GM20431 (cell line): Measurements from ENCODE around the gene TMC4.

Source experiments
- in situ Hi-C: fragments of 300-500 bp; cut with MseI, MboI; formaldehyde crosslinking; loops from one replicate; pipeline ENCODE4 v1.15.0; 2020; ENCODE audit warnings: low sequenced_read_pairs; ENCODE audit not compliant: unreplicated experiment

The TMC4 gene

DNA sequence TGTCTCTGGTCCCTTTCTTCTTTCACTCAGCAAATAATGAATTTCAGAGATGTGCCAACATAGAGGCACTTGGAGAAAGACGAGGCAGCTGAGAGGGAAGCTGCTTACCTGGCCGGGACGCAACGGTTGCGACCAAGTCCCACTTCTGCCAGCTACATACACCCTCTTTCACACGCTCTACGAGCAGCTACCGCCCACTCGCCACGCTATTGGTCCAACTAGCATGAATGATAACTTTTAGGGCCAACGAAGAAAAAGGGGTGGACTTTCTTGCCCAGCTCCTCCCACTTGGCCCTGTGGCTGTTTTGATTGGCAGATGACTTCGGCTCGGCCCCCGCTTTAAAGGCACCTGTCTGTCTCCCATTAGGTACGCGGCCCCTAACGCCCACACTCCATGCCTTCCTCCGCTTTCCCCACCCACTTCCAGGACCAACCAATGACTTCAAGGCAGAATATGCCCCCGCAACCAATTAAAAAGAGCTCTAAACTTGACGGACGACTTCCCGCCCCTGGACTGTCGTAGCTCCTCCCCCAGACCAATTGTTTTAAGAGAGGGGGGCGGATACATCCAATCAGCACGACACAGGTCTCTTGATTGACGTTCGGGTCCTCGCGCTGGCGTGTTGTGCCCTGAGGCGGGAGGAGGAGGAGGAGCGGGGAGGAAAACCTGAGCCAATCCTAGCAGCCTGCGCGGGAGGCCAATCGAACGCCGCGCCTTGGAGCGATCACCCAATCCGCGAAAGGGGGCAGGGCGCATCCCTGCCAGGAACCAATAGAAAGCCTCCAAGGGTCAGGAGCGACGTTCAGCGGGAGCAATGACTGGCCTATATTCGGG is 35.9 kb downstream of the TMC4 start:
- in situ Hi-C loops = no loop called here

DNA sequence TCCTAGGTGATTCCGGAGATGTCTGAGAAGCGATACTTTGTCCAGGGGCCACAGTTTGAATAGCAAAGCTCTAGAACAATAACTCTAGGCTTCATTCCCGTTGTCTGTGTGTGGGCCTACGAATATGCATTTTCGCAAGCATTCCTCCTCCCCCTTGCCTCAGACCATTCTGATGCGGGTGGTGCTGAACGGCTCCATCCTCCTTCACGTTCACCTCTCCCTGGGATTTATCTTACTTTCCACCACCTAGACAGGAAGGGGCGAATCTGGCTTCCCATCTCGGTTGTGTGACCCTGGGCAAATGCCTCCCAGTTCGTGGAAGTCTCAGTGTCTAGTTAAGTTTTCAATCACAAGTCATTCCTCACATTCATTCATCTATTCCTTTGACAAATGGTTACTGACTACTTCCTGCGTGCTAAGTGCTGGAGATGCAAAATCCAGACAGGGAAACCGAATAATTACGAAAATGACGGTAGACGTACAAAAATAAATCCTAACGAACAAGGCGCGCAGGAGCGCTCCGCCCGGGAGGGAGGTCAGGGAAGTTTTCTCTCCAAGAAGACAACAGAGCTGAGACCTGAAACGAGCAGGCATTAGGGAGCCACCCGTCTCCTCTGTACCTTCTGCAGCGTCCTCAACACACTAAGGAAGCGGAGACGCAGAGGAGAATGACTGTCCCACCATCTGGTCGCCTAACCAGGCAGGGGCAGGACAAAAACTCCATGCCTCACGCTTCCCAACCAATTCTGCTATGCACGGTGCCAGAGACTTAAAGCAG is 36.7 kb downstream of the TMC4 start:
- in situ Hi-C loops = no loop called here

GRCh38 chr19:54133957-54134590 is 38.9 kb downstream of the TMC4 start:
- in situ Hi-C loops = no loop called here

- in situ Hi-C loops = no loop called here
Measured at GRCh38 chr19:54133312-54133956, 39.5 kb downstream of the TMC4 start.

GRCh38 chr19:54129617-54129996 is 43.4 kb downstream of the TMC4 start:
- in situ Hi-C loops = no loop called here

- in situ Hi-C loops = no loop called here
Measured at GRCh38 chr19:54128796-54129616, 44.0 kb downstream of the TMC4 start.

GRCh38 chr19:54128441-54128725 is 44.6 kb downstream of the TMC4 start:
- in situ Hi-C loops = no loop called here

DNA sequence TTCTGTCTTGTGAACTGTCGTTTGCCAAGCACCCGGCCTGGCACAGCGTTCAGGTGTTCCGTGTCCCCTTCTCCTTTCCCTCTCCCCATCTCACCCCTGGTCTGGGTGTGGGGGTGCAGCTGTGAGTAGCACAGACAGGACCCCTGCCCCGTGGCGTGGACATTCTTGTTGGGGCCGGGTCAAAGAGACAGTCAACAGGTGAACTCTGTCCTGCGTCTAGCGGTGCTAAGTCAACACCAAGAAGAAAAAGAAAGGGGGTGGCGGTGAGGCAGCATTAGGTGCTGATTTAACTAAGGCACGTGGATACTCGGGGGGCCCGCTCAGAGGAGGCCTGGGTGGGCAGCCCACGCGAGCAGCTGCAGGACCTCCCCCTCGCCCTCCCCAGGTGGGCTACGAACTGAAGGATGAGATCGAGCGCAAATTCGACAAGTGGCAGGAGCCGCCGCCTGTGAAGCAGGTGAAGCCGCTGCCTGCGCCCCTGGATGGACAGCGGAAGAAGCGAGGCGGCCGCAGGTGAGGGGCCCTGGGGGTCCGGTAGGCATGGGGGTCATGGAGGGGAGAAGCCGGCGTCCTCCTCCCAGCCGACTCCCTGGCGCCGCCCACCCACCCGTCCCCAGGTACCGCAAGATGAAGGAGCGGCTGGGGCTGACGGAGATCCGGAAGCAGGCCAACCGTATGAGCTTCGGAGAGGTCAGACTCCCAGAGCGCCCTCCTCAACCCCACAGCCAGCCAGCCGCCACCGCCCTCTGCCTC is 45.1 kb downstream of the TMC4 start:
- in situ Hi-C loops = no loop called here

GRCh38 chr19:54125713-54126112 is 47.2 kb downstream of the TMC4 start:
- in situ Hi-C loops = no loop called here

GRCh38 chr19:54124393-54124792 is 48.6 kb downstream of the TMC4 start:
- in situ Hi-C loops = no loop called here

GRCh38 chr19:54123682-54124081 is 49.3 kb downstream of the TMC4 start:
- in situ Hi-C loops = no loop called here

- in situ Hi-C loops = no loop called here
Measured at GRCh38 chr19:54121259-54121658, 51.7 kb downstream of the TMC4 start.

DNA sequence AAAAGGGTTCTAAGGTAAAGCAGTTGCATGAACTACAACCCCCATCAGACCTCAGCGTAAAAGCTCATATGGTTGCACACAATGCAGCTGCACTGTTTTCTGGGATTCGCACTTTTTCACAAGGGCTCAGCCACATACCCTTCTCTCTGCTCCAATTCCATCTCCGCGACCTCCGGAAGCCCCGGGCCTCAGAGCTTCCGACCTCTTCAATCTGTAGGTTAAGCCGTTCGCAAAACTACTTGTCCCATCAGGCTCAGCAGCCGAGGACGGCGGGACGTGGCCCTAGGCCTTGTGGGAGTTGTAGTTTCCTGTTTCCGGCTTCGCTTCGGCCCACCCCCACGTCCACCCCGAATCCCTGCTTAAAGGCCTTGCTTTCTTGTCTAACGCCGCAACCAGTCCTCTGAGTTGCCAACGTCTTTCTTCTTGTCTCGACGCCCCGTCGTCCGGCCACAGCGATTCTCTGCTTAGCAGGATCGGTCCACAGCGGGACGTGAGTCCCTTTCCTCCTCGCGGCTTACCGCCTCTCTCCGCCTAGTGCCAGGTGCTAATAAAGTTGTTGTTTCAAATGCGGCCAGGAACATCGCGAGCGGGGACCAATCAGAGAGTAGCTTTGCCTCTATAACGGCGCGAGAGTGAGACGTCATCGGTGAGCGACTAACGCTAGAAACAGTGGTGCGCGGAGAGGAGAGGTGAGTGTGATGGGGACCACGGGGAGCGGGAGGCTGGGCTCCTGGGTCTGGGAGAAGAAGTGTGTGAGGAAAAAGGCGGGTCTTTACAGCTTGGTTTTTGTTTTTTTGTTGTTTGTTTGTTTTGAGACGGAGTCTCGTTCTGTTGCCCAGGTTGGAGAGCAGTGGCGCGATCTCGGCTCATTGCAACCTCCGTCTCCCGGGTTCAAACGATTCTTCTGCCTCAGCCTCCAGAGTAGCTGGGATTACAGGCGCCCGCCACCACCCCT is 57.6 kb downstream of the TMC4 start, which contains the start of the genes PRPF31 and TFPT:
Gene PRPF31, plus strand, starts transcription at position 646 of the 955 bp plus-strand sequence. CDS start 2,525 bp downstream, outside the sequence.
Gene TFPT, minus strand, starts transcription at position 549 of the 955 bp plus-strand sequence. Its CDS starts 388 bp downstream, at position 161.
- in situ Hi-C loops = no loop called here

- in situ Hi-C loops = no loop called here
Measured at GRCh38 chr19:54114340-54115108, 58.4 kb downstream of the TMC4 start.
